ENCODE results near the gene NDC80. TPM values are rescaled to one million over a fixed set of nuclear protein-coding genes. Genes with fewer than 3 reads are reported as not detected.
"Not testable (repeated sequence)": the region's sequence is repeated elsewhere in the genome, so short reads cannot be mapped to it uniquely, and the experiment has no call there.

The NDC80 gene
- total and polyA plus RNA-seq, 3 donors from 2014 or later = 8.4 to 15.4 (median 12.9) TPM

- H3K36me3 ChIP-seq (ENCODE audit: low read depth, missing control alignments); intact Hi-C loops (cut with DNase I; ENCODE audit: low total_unique reads); DNase-seq; H3K4me1 ChIP-seq; H3K27ac ChIP-seq; H3K4me3 ChIP-seq; H3K27me3 ChIP-seq; H3K9me3 ChIP-seq: not testable (repeated sequence)
- TF ChIP-seq CTCF (IDR thresholded peaks at IDR 0.05) = peak in 2 of 3 experiments; percentile 37 to 45
- WGBS, 2 donors = 40 to 49% methylated on average over 3 of the region's 3 CpGs
Observed at GRCh38 chr18:2541925-2542563, 29.3 kb upstream of the NDC80 start.

- Histone ChIP-seq H3K36me3 (ENCODE audit: low read depth, missing control alignments) (no peaks in the 10 kb centered on the region), H3K27me3 (no peaks in the 10 kb centered on the region), H3K4me3 (no peak overlapping the region), H3K27ac (no peak overlapping the region), H3K4me1 (no peaks in the 10 kb centered on the region), H3K9me3 (no peaks in the 10 kb centered on the region)
- TF ChIP-seq POLR2A (IDR thresholded peaks at IDR 0.05) = no peak
- no peak for TF ChIP-seq CTCF (IDR thresholded peaks at IDR 0.05)
- WGBS, 2 donors = 79 to 82% methylated on average over 2 of the region's 2 CpGs
- DNase-seq = no peak
- intact Hi-C loops (cut with DNase I; ENCODE audit: low total_unique reads) = no loop called here
Observed at GRCh38 chr18:2545155-2545554, 26.2 kb upstream of the NDC80 start.

- intact Hi-C loops (cut with DNase I; ENCODE audit: low total_unique reads) = no loop called here
- Histone ChIP-seq H3K36me3 (ENCODE audit: low read depth, missing control alignments) (no peaks in the 10 kb centered on the region), H3K27me3 (no peaks in the 10 kb centered on the region), H3K4me3 (no peak overlapping the region), H3K9me3 (no peaks in the 10 kb centered on the region), H3K27ac (no peak overlapping the region), H3K4me1 (no peaks in the 10 kb centered on the region)
- TF ChIP-seq CTCF (IDR thresholded peaks at IDR 0.05) = peak; percentile 46 to 69 (median 52)
- TF ChIP-seq POLR2A (IDR thresholded peaks at IDR 0.05) = no peak
- no peak for DNase-seq
- 55 to 60% methylated on average over 4 of the region's 4 CpGs for WGBS, 2 donors
Observed at GRCh38 chr18:2547477-2548087, 23.8 kb upstream of the NDC80 start.

- no peaks in the 10 kb centered on the region for H3K4me1 ChIP-seq
- no peak overlapping the region for H3K4me3 ChIP-seq
- no peaks in the 10 kb centered on the region for H3K36me3 ChIP-seq (ENCODE audit: low read depth, missing control alignments)
- intact Hi-C loops (cut with DNase I; ENCODE audit: low total_unique reads) = no loop called here
- no peak overlapping the region for H3K27ac ChIP-seq
- WGBS, 2 donors = 85 to 94% methylated on average over 2 of the region's 2 CpGs
- DNase-seq = no peak
- H3K9me3 ChIP-seq = no peaks in the 10 kb centered on the region
- H3K27me3 ChIP-seq = no peaks in the 10 kb centered on the region
- TF ChIP-seq POLR2A (IDR thresholded peaks at IDR 0.05) (no peak), CTCF (IDR thresholded peaks at IDR 0.05) (no peak)
Observed at GRCh38 chr18:2549462-2549861, 21.9 kb upstream of the NDC80 start.

GRCh38 chr18:2551425-2551824 is 19.9 kb upstream of the NDC80 start:
- Histone ChIP-seq H3K27ac (no peak overlapping the region), H3K4me1 (no peaks in the 10 kb centered on the region), H3K4me3 (no peak overlapping the region), H3K9me3 (no peaks in the 10 kb centered on the region), H3K36me3 (ENCODE audit: low read depth, missing control alignments) (no peaks in the 10 kb centered on the region), H3K27me3 (no peaks in the 10 kb centered on the region)
- no peak for DNase-seq
- intact Hi-C loops (cut with DNase I; ENCODE audit: low total_unique reads) = no loop called here
- TF ChIP-seq POLR2A (IDR thresholded peaks at IDR 0.05) = no peak
- TF ChIP-seq CTCF (IDR thresholded peaks at IDR 0.05) = no peak
- WGBS, 2 donors = 80 to 96% methylated on average over 3 of the region's 3 CpGs

Data from testis (tissue), 3 donors.